GM12872 (cell line): ENCODE data around the gene GRAPL.
"Not testable (repeated sequence)": the region's sequence is repeated elsewhere in the genome, so short reads cannot be mapped to it uniquely, and the experiment has no call there.

Source experiments
- CTCF ChIP-seq: IDR thresholded peaks from 3 replicates; pipeline ENCODE4 v1.5.1; 2011; ENCODE audit warnings: low read depth, mild to moderate bottlenecking, low read length, moderate library complexity; ENCODE audit not compliant: insufficient read depth

GRAPL gene

GRCh38 chr17:19127148-19127980 lies at the start of gene GRAPL:
GRAPL (plus strand) TSS chr17:19127589; CDS start chr17:19127620, 31 bp downstream.
- not testable (repeated sequence) for TF ChIP-seq CTCF

- peak; percentile 27; the same call in 1 of the 3 replicates for TF ChIP-seq CTCF
Observed at GRCh38 chr17:19111111-19111711, 16.2 kb upstream of the GRAPL start.

GRCh38 chr17:19142419-19142818 lies 15.0 kb downstream of the GRAPL start:
- TF ChIP-seq CTCF = peak; percentile 40; the same call in 1 of the 3 replicates
